ENCODE results near the gene FBN1.

The FBN1 gene

DNA sequence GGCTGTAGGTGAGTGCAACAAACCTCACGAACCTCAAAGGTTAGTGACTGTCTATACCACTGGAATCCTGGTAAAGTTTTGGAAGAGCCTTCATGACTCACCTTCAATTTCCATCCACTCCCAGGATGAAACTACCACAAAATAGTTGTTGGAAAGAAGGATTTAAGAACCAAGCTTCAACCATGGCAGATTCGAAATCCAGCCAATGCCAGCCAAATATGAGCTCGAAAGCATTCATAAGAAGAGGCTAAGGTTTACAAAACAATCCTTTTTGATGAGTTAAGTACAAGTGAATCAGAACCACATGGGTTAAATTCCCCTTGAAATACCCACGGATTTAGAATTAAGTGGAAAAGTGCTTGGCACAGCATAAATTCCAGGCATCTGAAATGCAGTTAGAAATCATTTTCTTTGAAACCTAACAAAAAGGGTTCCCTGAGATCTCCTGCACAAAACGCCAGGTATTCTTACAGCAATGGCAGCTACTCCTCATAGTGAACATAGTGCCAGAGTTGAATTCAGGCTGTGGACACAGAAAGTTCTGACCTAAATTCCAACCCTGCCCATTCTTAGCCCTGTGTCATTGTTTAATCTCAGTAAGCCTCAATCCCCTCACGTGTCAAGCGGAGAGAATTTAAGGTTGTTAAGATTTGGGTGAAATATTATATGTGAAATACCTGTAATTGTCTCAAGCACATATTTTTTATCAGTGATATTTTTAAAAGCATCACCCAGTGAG is 89.2 kb downstream of the FBN1 start:
- no peak for DNase-seq (ENCODE audit: low read depth, low spot score)

GRCh38 chr15:48555241-48555881 is 90.1 kb downstream of the FBN1 start:
- peak; percentile 54 for DNase-seq (ENCODE audit: low read depth, low spot score)

- DNase-seq (ENCODE audit: low read depth, low spot score), result no peak
Measured at GRCh38 chr15:48554112-48554511, 91.4 kb downstream of the FBN1 start.

- no peak for DNase-seq (ENCODE audit: low read depth, low spot score)
Measured at GRCh38 chr15:48553559-48553958, 92.0 kb downstream of the FBN1 start.

DNA sequence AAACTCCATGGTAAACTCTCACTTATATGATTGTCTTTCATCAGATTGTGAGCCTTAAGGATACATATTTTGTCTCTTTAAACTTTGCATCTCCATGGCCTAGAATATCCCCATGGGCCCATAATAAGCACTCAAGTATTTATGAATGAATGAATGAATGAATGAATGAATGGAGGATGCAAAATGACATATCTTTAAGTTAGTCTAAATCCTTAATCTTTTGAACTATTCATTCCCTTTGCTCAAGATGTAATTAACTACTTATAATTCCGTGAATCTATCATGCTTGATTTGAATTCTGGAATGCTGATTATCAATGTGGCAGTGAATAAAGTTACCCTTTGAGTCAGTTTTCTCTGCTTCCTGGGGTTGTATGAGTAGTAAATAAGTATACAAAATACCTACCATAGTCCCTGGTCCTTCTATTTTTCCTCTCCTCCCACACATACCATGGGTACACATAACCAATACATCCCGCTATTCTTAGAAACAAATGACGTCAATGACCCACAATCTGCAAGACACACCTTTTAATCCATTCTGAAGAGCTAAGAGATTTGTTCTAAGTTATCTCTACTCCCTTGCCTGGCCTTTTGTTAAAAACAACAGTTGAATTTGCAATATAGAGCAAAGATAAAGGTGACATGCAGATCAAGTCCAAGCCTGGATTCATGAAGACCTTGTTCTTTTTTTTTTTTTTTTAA is 94.5 kb downstream of the FBN1 start:
- DNase-seq (ENCODE audit: low read depth, low spot score), result no peak

GRCh38 chr15:48548455-48548854 is 97.1 kb downstream of the FBN1 start:
- no peak for DNase-seq (ENCODE audit: low read depth, low spot score)

DNA sequence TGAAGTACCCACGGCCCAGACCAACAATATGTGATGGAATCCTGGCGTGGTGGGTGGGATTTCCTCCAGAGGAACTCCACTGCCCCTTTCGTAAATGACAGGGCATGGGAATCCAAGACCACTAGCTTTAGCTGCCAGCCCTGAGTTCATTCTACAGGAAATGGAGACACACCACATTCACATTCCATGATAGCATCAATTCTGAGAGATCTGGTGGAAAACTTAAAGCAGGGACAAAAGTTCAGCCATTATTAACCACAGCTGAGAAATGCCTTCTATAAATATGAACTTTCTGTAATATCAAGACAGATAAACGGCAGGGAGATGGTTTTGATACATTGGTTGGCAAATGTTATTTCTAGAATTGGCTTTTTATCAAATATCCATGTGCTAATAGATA is 98.2 kb downstream of the FBN1 start:
- no peak for DNase-seq (ENCODE audit: low read depth, low spot score)

- DNase-seq (ENCODE audit: low read depth, low spot score), result no peak
Measured at GRCh38 chr15:48546296-48546695, 99.2 kb downstream of the FBN1 start.

DNA sequence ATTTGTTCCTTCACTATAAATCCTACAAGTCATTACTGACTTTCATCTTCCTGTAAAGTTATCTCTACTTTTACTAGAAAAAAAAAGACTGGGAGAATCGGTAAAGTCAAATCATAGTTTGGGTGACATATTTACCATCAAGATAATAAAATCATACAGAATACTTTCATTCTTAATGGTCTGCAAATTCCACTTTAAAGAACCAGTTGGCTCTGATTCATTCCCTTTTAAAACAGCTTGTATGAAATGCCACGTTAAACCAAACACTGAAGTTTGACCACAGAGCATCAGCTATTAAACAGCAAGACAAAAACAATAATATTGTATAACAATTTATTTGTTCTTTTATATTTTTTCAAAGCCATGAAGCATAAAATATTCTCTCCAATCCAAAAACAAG is 100.7 kb downstream of the FBN1 start:
- no peak for DNase-seq (ENCODE audit: low read depth, low spot score)

DNA sequence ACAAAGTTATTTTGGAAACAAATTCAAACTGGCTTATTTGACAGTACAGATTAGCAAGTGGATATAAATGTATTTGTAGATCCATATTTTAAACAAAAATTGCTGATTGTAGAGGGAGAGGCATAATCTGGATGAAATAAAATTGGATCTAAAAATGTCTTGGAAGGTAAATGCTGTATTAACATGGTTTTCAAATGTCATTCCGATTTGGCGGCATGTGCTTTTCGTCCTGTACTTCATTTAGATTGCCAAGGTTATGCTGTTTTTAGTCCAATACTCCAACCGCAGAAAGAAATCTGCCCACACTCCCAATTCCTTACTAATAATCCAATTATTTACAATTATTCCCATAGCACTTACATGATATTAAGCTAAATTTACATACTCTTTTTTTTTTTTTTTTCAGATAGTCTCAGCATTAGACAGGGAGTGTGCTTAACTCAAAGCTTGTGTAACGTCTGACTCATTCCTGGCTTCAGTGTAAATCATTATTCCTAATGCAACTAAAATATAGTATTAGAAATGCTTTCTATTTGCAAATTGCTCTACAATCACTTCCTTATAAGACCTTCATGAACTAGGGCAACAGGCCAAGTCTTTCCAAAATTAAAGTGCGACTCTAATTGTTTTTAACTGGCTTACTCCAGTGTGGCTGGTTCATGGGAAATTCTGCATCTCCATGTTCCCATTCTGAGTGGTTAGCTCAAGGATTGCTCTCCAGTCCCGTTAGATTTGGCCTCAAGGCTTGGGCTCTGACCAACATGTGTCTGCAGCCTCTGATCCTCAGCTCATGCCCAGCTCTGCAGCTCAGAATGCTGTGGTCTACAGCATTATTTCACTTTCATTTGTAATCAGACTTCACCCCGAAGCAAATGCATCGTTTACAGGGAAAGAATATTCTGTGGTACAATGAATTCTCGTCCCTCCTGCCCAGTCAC is 103.9 kb downstream of the FBN1 start:
- peak; percentile 20 for DNase-seq (ENCODE audit: low read depth, low spot score)

GRCh38 chr15:48540756-48541155 is 104.8 kb downstream of the FBN1 start:
- no peak for DNase-seq (ENCODE audit: low read depth, low spot score)

DNA sequence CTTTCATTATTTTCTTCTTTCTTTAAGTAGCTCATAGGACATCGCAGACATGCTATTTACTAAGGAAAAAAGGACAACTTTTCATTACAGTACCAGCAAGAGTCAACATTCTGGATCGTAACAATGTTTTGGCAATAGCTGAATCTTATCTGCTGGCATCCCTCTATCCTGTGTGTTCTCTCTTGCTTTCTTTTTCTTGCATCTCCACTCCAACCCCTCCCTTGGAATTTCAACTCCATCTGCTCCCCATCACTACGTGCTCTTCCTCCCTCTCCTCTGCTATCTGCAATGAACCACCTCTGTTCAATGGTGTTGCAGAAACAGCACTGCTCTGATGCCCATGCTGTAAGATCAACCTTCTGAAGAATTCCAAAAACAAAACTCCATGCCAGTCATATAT is 106.6 kb downstream of the FBN1 start:
- DNase-seq (ENCODE audit: low read depth, low spot score), result no peak

DNA sequence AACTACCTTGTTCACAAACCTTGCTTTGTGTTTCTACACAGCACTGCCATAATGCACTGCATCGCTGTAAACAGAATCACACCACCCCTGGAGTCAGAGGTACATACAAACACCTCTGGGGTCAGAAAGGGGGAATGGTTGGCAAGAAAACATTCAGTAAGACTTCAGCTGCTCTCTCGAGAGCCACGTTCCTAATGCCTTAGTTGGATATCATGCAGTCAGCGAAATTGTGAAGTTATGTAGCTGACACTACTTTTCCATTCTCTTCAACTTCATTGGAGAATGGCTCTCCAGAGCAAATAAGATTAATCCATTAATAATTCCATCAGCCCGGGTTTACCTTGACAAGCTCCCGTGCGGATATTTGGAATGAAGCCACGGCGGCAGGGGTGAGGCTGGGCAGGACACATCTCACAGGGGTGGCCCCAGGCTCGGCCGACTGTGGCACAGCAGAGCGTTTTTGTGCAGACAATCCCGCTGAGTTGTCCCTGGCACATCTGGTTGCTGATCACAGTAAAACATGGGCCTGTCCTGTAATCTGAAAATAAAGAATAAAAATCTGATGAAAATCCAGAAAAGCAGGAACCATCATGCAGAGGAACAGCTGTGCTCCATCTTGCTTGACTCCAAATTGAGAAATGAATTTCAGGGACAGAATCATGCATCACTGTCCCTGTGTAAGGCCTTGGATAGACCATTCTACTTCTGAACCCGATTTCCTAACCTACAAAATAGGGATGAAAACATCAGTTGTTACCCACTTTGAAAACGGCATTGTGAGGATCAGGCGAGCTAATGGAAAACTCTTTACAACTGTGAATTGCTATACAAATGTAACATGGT is 108.0 kb downstream of the FBN1 start:
- no peak for DNase-seq (ENCODE audit: low read depth, low spot score)

DNA sequence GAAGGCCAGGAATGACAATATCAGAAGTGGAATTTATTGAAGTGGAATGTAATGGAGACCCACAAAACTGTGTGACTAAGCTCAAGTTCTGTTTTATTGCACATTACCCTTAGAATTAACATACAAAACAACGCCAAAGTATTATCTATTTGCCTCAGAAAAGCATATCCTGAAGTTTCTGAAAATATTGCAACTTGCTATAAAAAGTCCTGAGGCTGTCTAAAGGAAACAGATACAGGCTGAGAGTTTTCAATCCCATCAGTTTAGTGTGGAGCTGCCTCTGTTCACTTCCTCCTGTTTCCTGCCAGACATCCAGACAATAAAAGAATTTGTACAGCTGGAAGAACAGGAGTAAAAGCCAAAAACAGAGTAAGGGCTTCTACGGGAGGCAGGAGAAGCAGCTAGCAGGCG is 108.8 kb downstream of the FBN1 start:
- DNase-seq (ENCODE audit: low read depth, low spot score), result no peak

- no peak for DNase-seq (ENCODE audit: low read depth, low spot score)
Measured at GRCh38 chr15:48533982-48534381, 111.5 kb downstream of the FBN1 start.

GRCh38 chr15:48532946-48533345 is 112.6 kb downstream of the FBN1 start:
- no peak for DNase-seq (ENCODE audit: low read depth, low spot score)

- no peak for DNase-seq (ENCODE audit: low read depth, low spot score)
Measured at GRCh38 chr15:48530528-48530927, 115.0 kb downstream of the FBN1 start.

DNA sequence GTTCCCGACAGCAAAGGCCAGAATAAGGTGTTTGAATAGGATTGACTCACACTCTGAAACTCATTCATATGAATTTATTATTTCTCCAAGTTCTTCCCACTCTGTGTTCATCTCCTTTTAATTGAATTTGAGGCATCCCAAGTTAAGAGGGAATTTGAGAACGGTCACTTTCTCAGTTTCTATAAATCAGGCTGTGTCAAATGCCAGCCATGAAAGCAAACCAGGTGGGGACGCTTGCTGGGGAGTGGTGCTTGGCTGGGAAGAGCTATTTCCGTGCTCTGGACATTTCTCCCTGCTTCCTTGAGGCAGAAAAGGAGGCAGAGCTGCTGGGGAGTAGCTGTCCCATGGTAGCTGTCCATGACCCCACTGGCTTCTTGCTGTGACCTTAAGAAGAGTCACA is 116.6 kb downstream of the FBN1 start:
- no peak for DNase-seq (ENCODE audit: low read depth, low spot score)

DNA sequence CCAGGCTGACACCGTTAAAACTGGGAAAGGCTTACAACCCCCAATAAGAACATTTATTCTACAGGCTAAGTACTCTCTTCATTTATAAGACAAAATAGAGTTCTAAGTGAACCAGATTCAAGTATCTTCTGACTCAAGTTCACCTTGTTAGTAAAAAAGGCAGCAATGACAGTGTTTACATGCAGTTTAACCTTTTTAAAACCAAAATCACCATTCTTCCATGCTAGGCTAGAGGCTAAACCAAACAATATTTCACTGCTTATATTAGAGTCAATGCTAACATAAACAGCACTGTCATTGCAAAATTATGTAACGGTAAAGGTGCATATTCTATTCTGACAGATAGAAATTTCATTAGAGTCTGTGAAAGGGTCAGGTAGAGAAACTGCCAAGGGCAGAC is 118.0 kb downstream of the FBN1 start:
- DNase-seq (ENCODE audit: low read depth, low spot score), result no peak

DNA sequence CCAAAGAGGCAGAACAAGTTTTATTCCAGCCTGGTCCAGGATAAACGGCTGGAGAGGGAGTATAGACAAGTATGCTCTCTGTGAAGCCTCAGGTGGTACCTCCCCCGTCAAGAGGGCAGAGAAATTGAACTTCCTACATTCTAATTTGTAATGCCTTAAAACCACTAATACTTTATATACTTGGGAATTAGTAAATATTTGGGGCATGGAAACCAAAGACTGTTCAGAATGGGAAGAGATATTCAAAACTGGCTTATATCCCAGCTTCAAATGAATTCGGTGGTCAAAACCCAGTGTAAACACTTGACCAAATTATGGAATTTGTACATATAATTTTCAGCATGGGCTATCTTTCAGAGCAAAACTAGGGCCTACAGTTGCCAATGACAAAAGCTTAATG is 122.6 kb downstream of the FBN1 start:
- no peak for DNase-seq (ENCODE audit: low read depth, low spot score)

DNA sequence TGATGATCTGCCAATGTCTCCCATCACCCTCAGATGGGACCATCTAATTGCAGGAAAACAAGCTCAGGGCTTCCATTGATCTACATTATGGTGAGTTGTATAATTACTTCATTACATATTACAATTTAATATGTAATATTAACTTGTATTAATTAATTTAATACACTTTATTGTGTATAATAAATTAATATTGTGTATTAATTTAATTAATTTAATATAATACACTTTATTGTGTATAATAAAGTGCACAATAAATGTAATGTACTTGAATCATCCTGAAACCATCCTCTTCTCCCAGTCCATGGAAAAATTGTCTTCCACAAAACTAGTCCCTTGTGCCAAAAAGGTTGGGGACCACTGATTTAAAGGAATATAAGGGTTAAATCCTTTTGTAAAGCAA is 123.4 kb downstream of the FBN1 start:
- no peak for DNase-seq (ENCODE audit: low read depth, low spot score)
